OCI-LY3 (cell line): ENCODE measurements around the gene CUL1.

Experiments
- CTCF ChIP-seq: fragments of 200-600, 300-600 bp; sonication (generic); IDR thresholded peaks from 2 replicates; pipeline ENCODE4 v1.5.1; 2014; ENCODE audit warnings: antibody characterized with exemption, low read length, low read depth
- EZH2phosphoT487 ChIP-seq: fragments of 200-600 bp; shearing (Covaris generic); IDR thresholded peaks from 2 replicates; pipeline ENCODE4 v1.6.1; 2018; ENCODE audit warnings: antibody characterized with exemption, mixed run types, low read depth

GRCh38 chr7:148704970-148705369 is 6.3 kb downstream of the CUL1 start:
- no peak for TF ChIP-seq CTCF
- no peak for TF ChIP-seq EZH2phosphoT487
